ENCODE data around the gene SPI1. TPM values are rescaled to one million over a fixed set of nuclear protein-coding genes. Genes with fewer than 3 reads are reported as not detected.

Gene SPI1
- total RNA-seq, 1 experiment from 2014 or later, result not detected

- Mint-ChIP-seq H3K27me3 (ENCODE audit: insufficient read depth, unreplicated experiment) (no peaks in the 10 kb centered on the region), H3K9me3 (ENCODE audit: unreplicated experiment) (no peaks in the 10 kb centered on the region), H3K4me3 (ENCODE audit: unreplicated experiment) (no peak overlapping the region), H3K27ac (ENCODE audit: unreplicated experiment) (no peak overlapping the region), H3K36me3 (ENCODE audit: insufficient read depth, unreplicated experiment) (no peaks in the 10 kb centered on the region), H3K4me1 (ENCODE audit: low read depth, unreplicated experiment) (no peaks in the 10 kb centered on the region)
- H3K27me3 ChIP-seq (replicated peaks; ENCODE audit: control insufficient read depth, insufficient read depth, low read length), result no peaks in the 10 kb centered on the region
- H3K4me1 ChIP-seq, result no peaks in the 10 kb centered on the region
- no TSS peak for BruUV-seq (replicated peaks)
- intact Hi-C loops (cut with micrococcal nuclease; ENCODE audit: unreplicated experiment), result no loop called here
- POLR2A ChIA-PET, result no interaction called here
- CTCF ChIA-PET, result no interaction called here
- DNase-seq, result no peak
- H3K36me3 ChIP-seq (ENCODE audit: control insufficient read depth, insufficient read depth, low read length), result no peaks in the 10 kb centered on the region
- TF ChIP-seq CTCF (IDR thresholded peaks at IDR 0.05; ENCODE audit: insufficient read depth in 1 of 2, low read depth in 1 of 2, low read length in 1 of 2, severe bottlenecking in 1 of 2, unreplicated experiment in 1 of 2), result no peak
- no peak overlapping the region for H3K4me3 ChIP-seq (ENCODE audit: low read depth, low read length)
- H3K9me3 ChIP-seq, result no peaks in the 10 kb centered on the region
Observed at GRCh38 chr11:47390422-47390760, 12.0 kb upstream of the SPI1 start.

GRCh38 chr11:47389577-47390421 lies 11.5 kb upstream of the SPI1 start:
- Histone ChIP-seq H3K4me3 (ENCODE audit: low read depth, low read length) (no peak overlapping the region), H3K27me3 (replicated peaks; ENCODE audit: control insufficient read depth, insufficient read depth, low read length) (no peaks in the 10 kb centered on the region), H3K9me3 (no peaks in the 10 kb centered on the region), H3K36me3 (ENCODE audit: control insufficient read depth, insufficient read depth, low read length) (no peaks in the 10 kb centered on the region), H3K4me1 (no peaks in the 10 kb centered on the region)
- Mint-ChIP-seq H3K36me3 (ENCODE audit: insufficient read depth, unreplicated experiment) (no peaks in the 10 kb centered on the region), H3K4me1 (ENCODE audit: low read depth, unreplicated experiment) (no peaks in the 10 kb centered on the region), H3K27me3 (ENCODE audit: insufficient read depth, unreplicated experiment) (no peaks in the 10 kb centered on the region), H3K4me3 (ENCODE audit: unreplicated experiment) (no peak overlapping the region), H3K27ac (ENCODE audit: unreplicated experiment) (no peak overlapping the region), H3K9me3 (ENCODE audit: unreplicated experiment) (no peaks in the 10 kb centered on the region)
- no peak for TF ChIP-seq CTCF (IDR thresholded peaks at IDR 0.05; ENCODE audit: insufficient read depth in 1 of 2, low read depth in 1 of 2, low read length in 1 of 2, severe bottlenecking in 1 of 2, unreplicated experiment in 1 of 2)
- CTCF ChIA-PET, result interaction anchor here (1.1 kb wide), 1 partner anchor 35 kb away, joined by 3 read pairs; no protein-coding TSS in a partner anchor
- intact Hi-C loops (cut with micrococcal nuclease; ENCODE audit: unreplicated experiment), result no loop called here
- BruUV-seq (replicated peaks), result no TSS peak
- DNase-seq, result no peak
- POLR2A ChIA-PET, result interaction anchor here (1.2 kb wide), 1 partner anchor 18 kb away, joined by 7 read pairs; no protein-coding TSS in a partner anchor

GRCh38 chr11:47388697-47389576 lies 10.6 kb upstream of the SPI1 start:
- ChIA-PET POLR2A (interaction anchor here (1.2 kb wide), 1 partner anchor 19 kb away, joined by 7 read pairs; no protein-coding TSS in a partner anchor), CTCF (interaction anchor here (0.5 to 1.1 kb wide), 3 partner anchors 18 to 640 kb away, joined by 3 to 6 read pairs (median 3); no protein-coding TSS in a partner anchor)
- no peaks in the 10 kb centered on the region for H3K36me3 Mint-ChIP-seq (ENCODE audit: insufficient read depth, unreplicated experiment)
- H3K4me3 Mint-ChIP-seq (ENCODE audit: unreplicated experiment), result no peak overlapping the region
- no peaks in the 10 kb centered on the region for H3K9me3 Mint-ChIP-seq (ENCODE audit: unreplicated experiment)
- intact Hi-C loops (cut with micrococcal nuclease; ENCODE audit: unreplicated experiment), result no loop called here
- H3K4me1 ChIP-seq, result no peaks in the 10 kb centered on the region
- H3K4me3 ChIP-seq (ENCODE audit: low read depth, low read length), result no peak overlapping the region
- no peak overlapping the region for H3K27ac Mint-ChIP-seq (ENCODE audit: unreplicated experiment)
- no peaks in the 10 kb centered on the region for H3K27me3 ChIP-seq (replicated peaks; ENCODE audit: control insufficient read depth, insufficient read depth, low read length)
- no peaks in the 10 kb centered on the region for H3K9me3 ChIP-seq
- no peaks in the 10 kb centered on the region for H3K36me3 ChIP-seq (ENCODE audit: control insufficient read depth, insufficient read depth, low read length)
- no peak for TF ChIP-seq CTCF (IDR thresholded peaks at IDR 0.05; ENCODE audit: insufficient read depth in 1 of 2, low read depth in 1 of 2, low read length in 1 of 2, severe bottlenecking in 1 of 2, unreplicated experiment in 1 of 2)
- no peaks in the 10 kb centered on the region for H3K4me1 Mint-ChIP-seq (ENCODE audit: low read depth, unreplicated experiment)
- BruUV-seq (replicated peaks), result no TSS peak
- no peak for DNase-seq
- no peaks in the 10 kb centered on the region for H3K27me3 Mint-ChIP-seq (ENCODE audit: insufficient read depth, unreplicated experiment)

All from Caco-2 (cell line).